ENCODE results near the gene MALAT1. TPM values are rescaled to one million over a fixed set of nuclear protein-coding genes. Genes with fewer than 3 reads are reported as not detected.

The MALAT1 gene
- total and polyA plus RNA-seq, 2 of the 13 experiments (the other 11 are each of a cell fraction or from before 2014, with no cell fraction given), result 143 to 1,237 TPM

GRCh38 chr11:65506772-65507505 is 8.1 kb downstream of the MALAT1 start (continued):
- TF ChIP-seq ZNF576 (CRISPR knock-in tag; IDR thresholded peaks at IDR 0.05), result no peak
- TF ChIP-seq, protein P1, sequence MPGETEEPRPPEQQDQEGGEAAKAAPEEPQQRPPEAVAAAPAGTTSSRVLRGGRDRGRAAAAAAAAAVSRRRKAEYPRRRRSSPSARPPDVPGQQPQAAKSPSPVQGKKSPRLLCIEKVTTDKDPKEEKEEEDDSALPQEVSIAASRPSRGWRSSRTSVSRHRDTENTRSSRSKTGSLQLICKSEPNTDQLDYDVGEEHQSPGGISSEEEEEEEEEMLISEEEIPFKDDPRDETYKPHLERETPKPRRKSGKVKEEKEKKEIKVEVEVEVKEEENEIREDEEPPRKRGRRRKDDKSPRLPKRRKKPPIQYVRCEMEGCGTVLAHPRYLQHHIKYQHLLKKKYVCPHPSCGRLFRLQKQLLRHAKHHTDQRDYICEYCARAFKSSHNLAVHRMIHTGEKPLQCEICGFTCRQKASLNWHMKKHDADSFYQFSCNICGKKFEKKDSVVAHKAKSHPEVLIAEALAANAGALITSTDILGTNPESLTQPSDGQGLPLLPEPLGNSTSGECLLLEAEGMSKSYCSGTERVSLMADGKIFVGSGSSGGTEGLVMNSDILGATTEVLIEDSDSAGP (CRISPR knock-in tag; IDR thresholded peaks at IDR 0.05; ENCODE audit: borderline replicate concordance), result no peak
- TF ChIP-seq ZNF275 (CRISPR knock-in tag; IDR thresholded peaks at IDR 0.05; ENCODE audit: borderline replicate concordance), result no peak
- TF ChIP-seq ZNF557 (CRISPR knock-in tag; IDR thresholded peaks at IDR 0.05), result no peak
- TF ChIP-seq, protein P2, sequence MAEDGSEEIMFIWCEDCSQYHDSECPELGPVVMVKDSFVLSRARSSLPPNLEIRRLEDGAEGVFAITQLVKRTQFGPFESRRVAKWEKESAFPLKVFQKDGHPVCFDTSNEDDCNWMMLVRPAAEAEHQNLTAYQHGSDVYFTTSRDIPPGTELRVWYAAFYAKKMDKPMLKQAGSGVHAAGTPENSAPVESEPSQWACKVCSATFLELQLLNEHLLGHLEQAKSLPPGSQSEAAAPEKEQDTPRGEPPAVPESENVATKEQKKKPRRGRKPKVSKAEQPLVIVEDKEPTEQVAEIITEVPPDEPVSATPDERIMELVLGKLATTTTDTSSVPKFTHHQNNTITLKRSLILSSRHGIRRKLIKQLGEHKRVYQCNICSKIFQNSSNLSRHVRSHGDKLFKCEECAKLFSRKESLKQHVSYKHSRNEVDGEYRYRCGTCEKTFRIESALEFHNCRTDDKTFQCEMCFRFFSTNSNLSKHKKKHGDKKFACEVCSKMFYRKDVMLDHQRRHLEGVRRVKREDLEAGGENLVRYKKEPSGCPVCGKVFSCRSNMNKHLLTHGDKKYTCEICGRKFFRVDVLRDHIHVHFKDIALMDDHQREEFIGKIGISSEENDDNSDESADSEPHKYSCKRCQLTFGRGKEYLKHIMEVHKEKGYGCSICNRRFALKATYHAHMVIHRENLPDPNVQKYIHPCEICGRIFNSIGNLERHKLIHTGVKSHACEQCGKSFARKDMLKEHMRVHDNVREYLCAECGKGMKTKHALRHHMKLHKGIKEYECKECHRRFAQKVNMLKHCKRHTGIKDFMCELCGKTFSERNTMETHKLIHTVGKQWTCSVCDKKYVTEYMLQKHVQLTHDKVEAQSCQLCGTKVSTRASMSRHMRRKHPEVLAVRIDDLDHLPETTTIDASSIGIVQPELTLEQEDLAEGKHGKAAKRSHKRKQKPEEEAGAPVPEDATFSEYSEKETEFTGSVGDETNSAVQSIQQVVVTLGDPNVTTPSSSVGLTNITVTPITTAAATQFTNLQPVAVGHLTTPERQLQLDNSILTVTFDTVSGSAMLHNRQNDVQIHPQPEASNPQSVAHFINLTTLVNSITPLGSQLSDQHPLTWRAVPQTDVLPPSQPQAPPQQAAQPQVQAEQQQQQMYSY (CRISPR knock-in tag; IDR thresholded peaks at IDR 0.05), result no peak
- no peak for TF ChIP-seq HNRNPL (IDR thresholded peaks at IDR 0.05; ENCODE audit: low read depth, low read length)
- peak; percentile 43; the same call in 1 of the 2 replicates for TF ChIP-seq TBX2 (CRISPR knock-in tag; IDR thresholded peaks at IDR 0.05; ENCODE audit: borderline replicate concordance)
- TF ChIP-seq PRPF4 (IDR thresholded peaks at IDR 0.05; ENCODE audit: low read depth, low read length, poor library complexity, severe bottlenecking), result no peak
- peak; percentile 19; the same call in 1 of the 2 replicates for TF ChIP-seq ZBTB7B (CRISPR knock-in tag; IDR thresholded peaks at IDR 0.05)
- no peak for TF ChIP-seq SRY (CRISPR knock-in tag; IDR thresholded peaks at IDR 0.05)
- TF ChIP-seq PHF20 (CRISPR knock-in tag; IDR thresholded peaks at IDR 0.05), result no peak
- TF ChIP-seq MNT (IDR thresholded peaks at IDR 0.05), result no peak
- no peak for TF ChIP-seq ZNF772 (CRISPR knock-in tag; IDR thresholded peaks at IDR 0.05)
- TF ChIP-seq KLF13 (CRISPR knock-in tag; IDR thresholded peaks at IDR 0.05), result no peak
- no peak for TF ChIP-seq KLF9 (CRISPR knock-in tag; IDR thresholded peaks at IDR 0.05; ENCODE audit: low read depth)
- TF ChIP-seq ZNF350 (CRISPR knock-in tag; IDR thresholded peaks at IDR 0.05; ENCODE audit: borderline replicate concordance, low read depth), result no peak
- TF ChIP-seq ZNF296 (CRISPR knock-in tag; conservative IDR thresholded peaks at IDR 0.05), result no peak
- TF ChIP-seq HNRNPH1 (optimal IDR thresholded peaks at IDR 0.05; ENCODE audit: low read depth, low read length), result peak; percentile 84
- no peak for TF ChIP-seq POGZ (CRISPR knock-in tag; IDR thresholded peaks at IDR 0.05)
- no peak for TF ChIP-seq MAF1 (CRISPR knock-in tag; IDR thresholded peaks at IDR 0.05; ENCODE audit: borderline replicate concordance)

All from HepG2 (cell line).